GM12878 (cell line): Measurements from ENCODE around the gene DNMT3A. TPM values are rescaled to one million over a fixed set of nuclear protein-coding genes. Genes with fewer than 3 reads are reported as not detected.

Source experiments
- ATAC-seq: fragments of 200-7000 bp; cut with Tn5 transposase; 3 replicates; pipeline ENCODE4 v1.9.1; 2020; ENCODE audit warnings: mild to moderate bottlenecking, moderate library complexity
- BruUV-seq: library from RNA; stranded (reverse); fragments of 400-500 nt; replicated peaks from 2 replicates; lab custom pipeline; 2021; lab: Mats Ljungman, UMichigan
- CTCF ChIA-PET: fragments of 300-600 bp; sonication (Branson Sonifier 250); formaldehyde crosslinking; extraction: SDS; loops from one replicate; lab custom pipeline; 2021; ENCODE audit warnings: inconsistent platforms; lab: Yijun Ruan, JAX
- POLR2A ChIA-PET: fragments of 350-600 bp; formaldehyde crosslinking; extraction: SDS; loops from one replicate; lab custom pipeline; 2021; ENCODE audit warnings: inconsistent platforms; lab: Charles Lee
- RAD21 ChIA-PET: fragments of 300-600 bp; sonication (Branson Sonifier 250); formaldehyde crosslinking; loops from one replicate; lab custom pipeline; 2023; ENCODE audit warnings: antibody characterized with exemption; ENCODE audit not compliant: unreplicated experiment; lab: Charles Lee
- SMC1A ChIA-PET: fragments of 300-600 bp; sonication (Branson Sonifier 250); formaldehyde crosslinking; loops from one replicate; lab custom pipeline; 2023; ENCODE audit not compliant: unreplicated experiment, uncharacterized antibody; lab: Charles Lee
- DNase-seq: peaks from one replicate; pipeline ENCODE4 v3.0.0-alpha.2; 2011; ENCODE audit warnings: low read depth, low spot score
- FAIRE-seq: peaks from 3 replicates; lab custom pipeline; 2011; peaks lifted over from hg19 to GRCh38; lab: Jason Lieb, UNC
- H2AFZ ChIP-seq: 2 replicates; pipeline ENCODE4 v1.6.0; 2011; ENCODE audit warnings: low read depth, low read length, control low read depth; ENCODE audit not compliant: control insufficient read depth
- H3K27ac ChIP-seq: 2 replicates; pipeline ENCODE4 v1.5.1; 2011; ENCODE audit warnings: control low read depth; ENCODE audit not compliant: control insufficient read depth, insufficient read depth
- H3K27me3 ChIP-seq, 2 experiments: replicated peaks in 1 of 2; 2 replicates each; pipeline versions ENCODE4 v1.6.0 to v1.6.1; 2011; ENCODE audit warnings: low read length in 1 of 2; ENCODE audit not compliant: control insufficient read depth in 2 of 2, insufficient read depth in 2 of 2
- H3K36me3 ChIP-seq, 2 experiments: 2 replicates each; pipeline ENCODE4 v1.5.1; 2011; ENCODE audit warnings: low read length in 1 of 2; ENCODE audit not compliant: control insufficient read depth in 2 of 2, insufficient read depth in 2 of 2
- H3K4me1 ChIP-seq: 2 replicates; pipeline ENCODE4 v1.6.1; 2011; ENCODE audit warnings: mild to moderate bottlenecking, low read length, moderate library complexity, mixed read lengths; ENCODE audit not compliant: control insufficient read depth, insufficient read depth
- H3K4me2 ChIP-seq: 2 replicates; pipeline ENCODE4 v1.6.0; 2011; ENCODE audit warnings: control low read depth; ENCODE audit not compliant: control insufficient read depth, insufficient read depth
- H3K4me3 ChIP-seq: fragments of 200-600 bp; sonication (generic); 2 replicates; pipeline ENCODE4 v1.5.1; 2016
- H3K79me2 ChIP-seq: 2 replicates; pipeline ENCODE4 v1.6.0; 2011; ENCODE audit warnings: low read length; ENCODE audit not compliant: control insufficient read depth, insufficient read depth
- H3K9ac ChIP-seq: 2 replicates; pipeline ENCODE4 v1.8.0; 2011; ENCODE audit warnings: low read length, control low read depth, mixed read lengths; ENCODE audit not compliant: control insufficient read depth, insufficient read depth
- H3K9me3 ChIP-seq: replicated peaks from 3 replicates; pipeline ENCODE4 v1.5.1; 2011; ENCODE audit warnings: mild to moderate bottlenecking, low read length; ENCODE audit not compliant: control insufficient read depth, insufficient read depth
- H4K20me1 ChIP-seq: 2 replicates; pipeline ENCODE4 v1.6.0; 2011; ENCODE audit not compliant: control insufficient read depth, insufficient read depth
- E4F1 ChIP-seq: fragments of 450-650 bp; IDR thresholded peaks from 2 replicates; pipeline ENCODE4 v1.6.1; 2018; ENCODE audit warnings: borderline replicate concordance, mild to moderate bottlenecking; ENCODE audit not compliant: partially characterized antibody
- FOXK2 ChIP-seq: fragments of 450-650 bp; IDR thresholded peaks from 2 replicates; pipeline ENCODE4 v1.6.1; 2017; ENCODE audit warnings: mild to moderate bottlenecking, moderate library complexity
- KDM1A ChIP-seq: fragments of 200-600 bp; sonication (generic); IDR thresholded peaks from 2 replicates; pipeline ENCODE4 v1.6.1; 2016; ENCODE audit warnings: borderline replicate concordance
- LARP7 ChIP-seq: fragments of 450-650 bp; IDR thresholded peaks from 2 replicates; pipeline ENCODE4 v1.6.1; 2017; ENCODE audit warnings: mild to moderate bottlenecking
- NKRF ChIP-seq: fragments of 450-650 bp; conservative IDR thresholded peaks from 2 replicates; pipeline ENCODE4 v1.6.1; 2017; ENCODE audit warnings: mild to moderate bottlenecking, moderate library complexity
- RFX5 ChIP-seq: IDR thresholded peaks from 2 replicates; pipeline ENCODE4 v1.6.1; 2011; ENCODE audit warnings: low read depth, low read length, improper control_type of control experiment
- SMAD5 ChIP-seq: IDR thresholded peaks from 2 replicates; pipeline ENCODE4 v1.6.1; 2016; ENCODE audit warnings: antibody characterized with exemption, low read depth
- TCF12 ChIP-seq: IDR thresholded peaks from 2 replicates; pipeline ENCODE4 v1.6.1; 2011; ENCODE audit warnings: low read depth, mild to moderate bottlenecking, low read length
- WGBS: methylation state at CpG from one replicate; pipeline ENCODE4 v1.1.6; 2016; ENCODE audit warnings: low lambda C conversion rate; ENCODE audit not compliant: insufficient replicate concordance, insufficient coverage; ENCODE audit errors: missing lambda C conversion rate; 5-methylcytosine and 5-hydroxymethylcytosine counted together
- in situ Hi-C: fragments of 300-500 bp; cut with MboI; formaldehyde crosslinking; loops from 9 replicates; pipeline ENCODE4 v1.14.3; 2018; ENCODE audit warnings: mixed read lengths
- intact Hi-C: fragments of 100-400 bp; cut with micrococcal nuclease; formaldehyde crosslinking; loops from one replicate; pipeline ENCODE4 v1.14.2; 2022; ENCODE audit not compliant: unreplicated experiment
- polyA plus RNA-seq, 11 experiments: library from polyadenylated mRNA; depleted of rRNA in 4 of 11; unstranded in 6 of 11; stranded (reverse) in 5 of 11; fragments of >200 nt; fragmentation: Nextera tagmentation in 4 of 11; fragmentation: Illumina TruSeq in 1 of 11; extraction: Ambion mirVana in 4 of 11; extraction: Trizol in 1 of 11; gene quantifications; 1 replicate in 1 of 11; 2 replicates in 10 of 11; pipeline versions ENCODE4 v1.2.1 to v1.2.3, GENCODE V29; 2011 to 2016; ENCODE audit warnings: inconsistent platforms in 2 of 11, missing spikeins in 2 of 11, low read depth in 1 of 11
- total RNA-seq, 4 experiments: library from RNA; depleted of rRNA in 3 of 4; stranded (reverse); fragments of >200 nt in 3 of 4; fragmentation: Illumina TruSeq in 1 of 4; extraction: Trizol in 1 of 4; gene quantifications; 2 replicates each; pipeline versions ENCODE4 v1.2.1 to v1.2.3, GENCODE V29; 2013 to 2021

Gene DNMT3A
- total and polyA plus RNA-seq, 10 of the 15 experiments (the other 5 are each of a cell fraction or from before 2014, with no cell fraction given) = 7.4 to 51.6 (median 17.4) TPM

- ChIA-PET SMC1A (no interaction called here), CTCF (interaction anchor here (2.6 kb wide), 1 partner anchor 19 kb away, joined by 9 read pairs; no protein-coding TSS in a partner anchor)
- no TSS peak for BruUV-seq
- Histone ChIP-seq H2AFZ (no peak overlapping the region), H3K27ac (no peak overlapping the region), H3K9me3 (peaks cover 7% of the 10 kb centered on the region; the same call in 2 of the 3 replicates), H3K36me3 (peaks cover 3 to 8% of the 10 kb centered on the region in 2 experiments; a peak in 3 of 4 replicates), H4K20me1 (peaks cover 4% of the 10 kb centered on the region; the same call in 1 of the 2 replicates), H3K4me1 (peaks cover 7% of the 10 kb centered on the region), H3K4me3 (no peak overlapping the region), H3K27me3 (no peaks in the 10 kb centered on the region), H3K9ac (no peak overlapping the region)
- no peak for ATAC-seq
- no peak for DNase-seq
- intact Hi-C loops (no loop called here), in situ Hi-C loops (no loop called here)
- no peak for FAIRE-seq
- 92% methylated on average over 27 of the region's 27 CpGs for WGBS
- TF ChIP-seq LARP7 = no peak
- TF ChIP-seq NKRF = no peak
- no peak for TF ChIP-seq KDM1A
- no peak for TF ChIP-seq TCF12
- no peak for TF ChIP-seq FOXK2
- no peak for TF ChIP-seq SMAD5
- TF ChIP-seq RFX5 = no peak
- TF ChIP-seq E4F1 = no peak
- TF ChIP-seq, all 136 proteins: peak for 0
- ChIA-PET RAD21 (no interaction called here), POLR2A (interaction anchor here (0.5 to 0.8 kb wide), 2 partner anchors 9 to 10 kb away, joined by 3 to 4 read pairs; no protein-coding TSS in a partner anchor)
- H3K79me2 ChIP-seq = no peaks in the 10 kb centered on the region; the same call in none of the 2 replicates
- H3K4me2 ChIP-seq = no peak overlapping the region
Observed at GRCh38 chr2:25328152-25329085, 13.3 kb downstream of the DNMT3A start.
